Epithelial cell of prostate (primary cell): Measurements from ENCODE around the gene PDZRN3.
A peak's percentile ranks its signal among the peaks of the same experiment; 100 is the strongest.
"Not testable (repeated sequence)": the region's sequence is repeated elsewhere in the genome, so short reads cannot be mapped to it uniquely, and the experiment has no call there.

Experiments used
- DNase-seq: peaks from one replicate; pipeline ENCODE4 v3.0.0-alpha.2; 2011; ENCODE audit warnings: low read depth, low spot score
- H3K27ac ChIP-seq: fragments of 450-650 bp; 2 replicates; pipeline ENCODE4 v1.5.1; 2017; ENCODE audit warnings: mild to moderate bottlenecking

PDZRN3 gene

GRCh38 chr3:73599605-73600004, 25.1 kb downstream of the PDZRN3 start:
- DNase-seq = no peak
- no peak overlapping the region for H3K27ac ChIP-seq

GRCh38 chr3:73597476-73597875, 27.3 kb downstream of the PDZRN3 start:
- DNase-seq = no peak
- no peak overlapping the region for H3K27ac ChIP-seq

DNA sequence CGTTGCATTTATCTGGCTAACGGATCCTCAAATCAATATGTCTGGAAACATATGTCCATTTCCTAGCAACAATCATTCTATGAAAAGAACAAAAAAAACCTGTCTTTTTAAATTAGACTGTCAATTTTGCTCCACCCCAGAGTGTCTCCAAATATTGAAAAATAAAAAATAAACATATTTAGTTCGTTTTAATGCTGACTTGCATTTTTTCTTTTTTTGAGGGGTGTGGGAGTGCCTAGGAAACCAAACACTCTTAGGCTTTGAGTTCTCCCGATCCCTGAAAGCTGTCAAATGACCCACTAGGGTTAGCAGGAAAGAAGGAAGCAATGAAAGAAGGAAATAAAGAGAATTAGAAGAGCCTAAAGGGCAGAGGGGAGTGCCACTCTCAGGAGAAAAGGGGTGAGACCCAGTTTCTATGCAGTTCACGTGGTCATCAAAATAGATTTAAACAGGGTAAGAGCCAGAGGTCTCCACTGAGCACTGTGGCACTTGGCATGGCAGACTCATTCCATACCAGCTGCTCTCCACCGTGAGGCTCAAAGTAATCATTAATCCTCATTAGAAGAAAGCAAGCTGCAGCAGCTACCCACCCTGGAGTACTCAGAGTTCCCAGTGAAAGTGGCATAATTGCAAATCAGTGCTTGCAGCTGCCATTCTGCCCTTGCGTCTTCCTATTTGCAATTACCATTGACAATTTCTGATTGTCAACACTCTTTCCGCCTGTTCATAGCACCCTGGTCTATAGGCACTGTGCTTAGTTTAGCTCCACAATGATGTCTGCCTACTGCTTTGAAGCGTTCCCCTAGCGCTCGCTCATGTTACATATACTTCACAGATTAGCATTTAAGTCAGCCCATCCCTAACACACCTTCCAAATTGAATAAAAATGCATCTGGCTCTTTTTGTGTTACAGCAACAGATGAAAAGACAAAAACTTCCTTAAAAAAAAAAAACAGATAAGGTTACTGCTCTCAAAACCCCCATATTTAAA, 32.3 kb downstream of the PDZRN3 start:
- DNase-seq = no peak
- no peak overlapping the region for H3K27ac ChIP-seq

DNA sequence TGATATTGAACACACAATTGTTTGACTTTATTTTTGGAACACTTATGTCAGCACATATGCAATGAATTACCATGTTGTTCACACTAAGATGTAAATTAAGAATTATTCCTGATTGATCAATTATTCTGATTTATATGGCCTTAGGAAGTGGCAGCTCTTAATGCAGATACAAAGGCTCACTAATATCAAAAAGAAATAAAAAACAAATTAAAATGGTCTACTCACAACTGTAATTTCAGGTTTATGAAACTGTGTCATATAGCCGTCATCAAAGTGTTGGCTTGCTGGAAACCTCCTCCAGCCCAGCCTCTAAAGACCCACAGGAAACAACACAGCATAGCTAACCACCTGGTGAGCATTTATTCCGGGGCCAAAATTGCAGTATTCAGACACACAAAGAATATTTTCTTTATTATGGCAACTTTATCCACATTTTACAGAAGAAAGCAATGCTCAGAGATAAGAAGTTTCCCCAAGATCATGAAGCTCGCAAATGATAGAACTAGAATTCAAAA, 33.4 kb downstream of the PDZRN3 start:
- DNase-seq = no peak
- no peak overlapping the region for H3K27ac ChIP-seq

GRCh38 chr3:73586628-73587027, 38.1 kb downstream of the PDZRN3 start:
- no peak overlapping the region for H3K27ac ChIP-seq
- DNase-seq = no peak

DNA sequence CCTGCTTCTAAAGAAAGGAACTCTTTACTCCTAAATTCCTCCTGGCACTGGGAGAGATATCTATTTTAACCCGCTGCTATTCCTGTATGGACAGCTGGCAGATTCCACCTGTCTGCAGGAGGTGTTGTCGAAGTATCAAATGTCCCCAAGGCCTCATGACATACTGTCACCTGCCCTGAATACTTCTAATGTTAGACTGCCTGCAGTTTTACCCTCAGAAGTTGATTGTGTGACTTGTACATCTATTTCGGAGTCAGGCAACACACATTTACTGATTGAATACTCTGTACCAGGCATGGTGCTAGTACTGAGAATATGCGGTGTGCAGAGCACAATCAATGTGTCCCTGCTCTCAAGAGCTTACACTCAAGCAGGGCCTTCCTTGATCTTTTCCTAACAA, 38.6 kb downstream of the PDZRN3 start:
- no peak overlapping the region for H3K27ac ChIP-seq

DNA sequence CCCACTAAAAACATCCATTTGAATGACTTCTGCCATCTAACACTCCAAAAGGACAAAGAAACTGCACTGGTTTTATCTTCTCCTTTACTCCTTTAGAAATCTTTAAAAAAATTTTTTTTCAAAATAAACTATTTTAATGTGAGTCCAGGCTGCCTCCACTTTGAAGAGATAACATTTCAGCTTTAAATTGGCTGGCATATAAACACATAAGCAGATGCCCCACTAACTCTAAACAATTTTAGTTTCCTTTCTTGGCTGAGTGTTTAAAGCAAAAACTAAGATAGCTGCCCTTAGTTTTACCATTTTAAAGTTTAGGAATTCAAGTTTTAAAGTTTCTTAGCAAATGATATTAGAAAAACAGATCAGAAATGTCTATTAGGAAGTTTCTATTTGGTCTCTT, 39.9 kb downstream of the PDZRN3 start:
- H3K27ac ChIP-seq = no peak overlapping the region
- DNase-seq = no peak

More for the DNA sequence above, 38.6 kb downstream of the PDZRN3 start:
- DNase-seq = no peak

- no peak overlapping the region for H3K27ac ChIP-seq
- no peak for DNase-seq
Measured at GRCh38 chr3:73582535-73582934, 42.2 kb downstream of the PDZRN3 start.

DNA sequence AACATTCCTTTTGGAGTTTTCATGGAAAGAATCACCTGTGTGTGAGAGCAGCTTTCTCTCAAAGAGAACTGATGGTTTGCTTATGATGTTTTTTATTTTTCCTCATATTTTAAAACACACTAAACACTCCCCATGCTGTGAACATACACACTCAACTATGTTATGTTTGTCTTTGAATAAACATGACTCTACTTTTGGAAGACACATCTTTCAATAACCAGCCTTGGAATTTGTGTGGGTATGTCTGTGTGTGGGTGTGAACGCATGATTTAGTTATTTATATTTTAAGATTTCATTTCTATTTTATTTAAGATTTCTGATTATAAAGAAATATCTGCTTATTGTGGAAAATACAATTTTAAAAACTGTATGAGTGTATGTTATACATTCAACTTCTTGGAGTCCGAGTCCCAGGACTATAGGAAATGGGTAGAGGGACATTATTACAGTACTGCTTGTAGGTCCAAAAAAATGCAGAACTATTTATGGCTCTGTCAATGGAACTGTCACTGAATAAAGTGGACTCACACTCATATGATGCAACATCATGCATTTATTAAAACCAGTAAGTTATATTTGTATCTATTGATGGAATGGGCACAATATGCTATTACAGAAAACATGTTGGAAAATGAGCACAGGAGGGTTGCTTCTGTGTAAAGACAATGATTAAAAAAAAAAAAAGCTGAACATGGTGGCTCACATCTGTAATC, 43.5 kb downstream of the PDZRN3 start:
- H3K27ac ChIP-seq = peak overlapping the region; percentile 39
- no peak for DNase-seq

DNA sequence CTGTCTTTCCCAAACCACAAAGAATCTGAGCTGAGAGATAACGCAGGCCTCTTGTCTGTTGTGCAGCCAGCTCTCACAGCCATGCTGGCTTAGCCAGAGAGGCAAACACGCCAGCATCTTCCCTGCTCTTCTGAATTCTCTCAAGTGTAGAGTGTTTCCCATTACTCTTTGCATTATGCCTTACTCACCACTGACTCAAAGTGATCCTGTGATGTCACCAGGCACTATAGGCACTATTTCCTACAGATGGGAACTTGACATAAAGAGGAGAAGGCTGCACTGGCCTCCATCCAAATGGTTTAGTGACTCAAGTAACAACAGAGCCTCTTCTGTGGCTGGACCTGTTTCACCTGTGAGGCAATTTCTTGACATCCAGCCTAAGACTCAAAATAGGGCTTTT, 44.4 kb downstream of the PDZRN3 start:
- H3K27ac ChIP-seq = peak overlapping the region; percentile 39
- DNase-seq = peak; percentile 95

DNA sequence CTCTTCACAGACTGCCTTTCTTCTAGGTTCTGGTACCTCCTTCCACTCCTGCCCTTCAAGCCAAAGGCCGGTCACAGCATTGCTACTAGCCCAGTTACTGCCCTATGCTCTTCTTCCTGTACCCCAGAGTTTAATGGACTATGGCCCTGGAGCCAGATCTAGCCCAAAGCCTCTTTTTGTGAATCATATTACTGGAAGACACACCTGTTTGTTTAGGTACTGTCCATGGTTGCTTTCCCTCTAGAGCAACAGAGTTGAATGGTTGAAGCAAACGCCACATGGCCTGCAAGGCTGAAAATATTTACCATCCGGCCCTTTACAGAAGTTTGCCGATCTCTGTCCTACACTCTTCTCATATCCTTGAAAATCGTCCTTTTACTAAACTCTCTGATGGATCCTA, 47.0 kb downstream of the PDZRN3 start:
- H3K27ac ChIP-seq = no peak overlapping the region
- DNase-seq = no peak

- no peak overlapping the region for H3K27ac ChIP-seq
- no peak for DNase-seq
Measured at GRCh38 chr3:73576999-73577461, 47.7 kb downstream of the PDZRN3 start.

GRCh38 chr3:73575953-73576352, 48.8 kb downstream of the PDZRN3 start:
- DNase-seq = no peak

DNA sequence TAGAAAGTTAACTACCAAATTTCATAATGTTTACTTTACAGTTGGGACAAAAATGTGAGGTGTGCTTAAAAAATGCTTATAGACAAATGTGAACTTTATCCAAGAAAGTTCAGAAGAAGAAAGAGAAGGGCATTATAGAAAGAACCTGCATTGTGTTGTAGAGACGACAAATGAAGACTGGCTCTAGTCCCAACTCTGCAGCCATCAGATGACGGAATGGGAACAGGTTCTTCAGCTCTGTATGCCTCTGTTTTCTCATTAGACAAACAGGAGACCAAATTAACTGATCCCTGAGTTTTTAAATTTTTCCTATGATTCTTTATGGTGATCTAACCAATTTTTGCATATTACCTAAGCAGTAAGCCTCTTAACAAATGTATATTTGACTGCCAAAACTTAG, 49.2 kb downstream of the PDZRN3 start:
- no peak for DNase-seq
- H3K27ac ChIP-seq = no peak overlapping the region

More at GRCh38 chr3:73575953-73576352, 48.8 kb downstream of the PDZRN3 start:
- H3K27ac ChIP-seq = no peak overlapping the region

DNA sequence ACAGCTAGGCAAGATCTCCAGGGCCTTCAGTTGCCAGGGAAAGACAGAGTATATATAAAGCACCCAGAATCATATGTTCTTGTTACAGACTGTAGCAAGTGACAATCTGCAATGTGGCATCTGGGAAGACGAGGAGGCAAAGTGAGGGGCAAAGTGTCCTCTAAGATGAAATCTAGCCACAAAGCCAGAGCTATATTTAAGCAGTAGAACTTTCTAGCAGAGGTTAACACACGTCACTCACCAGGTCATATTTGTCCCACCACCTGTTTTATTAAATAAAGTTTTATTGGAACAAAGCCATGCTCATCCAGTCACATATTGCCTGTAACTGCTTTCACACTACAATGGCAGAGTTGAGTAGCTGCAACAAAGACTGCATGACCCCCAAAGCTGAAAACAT, 51.5 kb downstream of the PDZRN3 start:
- DNase-seq = no peak

GRCh38 chr3:73572368-73572767, 52.4 kb downstream of the PDZRN3 start:
- DNase-seq = peak; percentile 71
- no peak overlapping the region for H3K27ac ChIP-seq

More for the DNA sequence above, 51.5 kb downstream of the PDZRN3 start:
- H3K27ac ChIP-seq = no peak overlapping the region

GRCh38 chr3:73571238-73571794, 53.4 kb downstream of the PDZRN3 start:
- DNase-seq = no peak
- no peak overlapping the region for H3K27ac ChIP-seq

GRCh38 chr3:73569246-73569760, 55.4 kb downstream of the PDZRN3 start:
- H3K27ac ChIP-seq = no peak overlapping the region
- DNase-seq = no peak

DNA sequence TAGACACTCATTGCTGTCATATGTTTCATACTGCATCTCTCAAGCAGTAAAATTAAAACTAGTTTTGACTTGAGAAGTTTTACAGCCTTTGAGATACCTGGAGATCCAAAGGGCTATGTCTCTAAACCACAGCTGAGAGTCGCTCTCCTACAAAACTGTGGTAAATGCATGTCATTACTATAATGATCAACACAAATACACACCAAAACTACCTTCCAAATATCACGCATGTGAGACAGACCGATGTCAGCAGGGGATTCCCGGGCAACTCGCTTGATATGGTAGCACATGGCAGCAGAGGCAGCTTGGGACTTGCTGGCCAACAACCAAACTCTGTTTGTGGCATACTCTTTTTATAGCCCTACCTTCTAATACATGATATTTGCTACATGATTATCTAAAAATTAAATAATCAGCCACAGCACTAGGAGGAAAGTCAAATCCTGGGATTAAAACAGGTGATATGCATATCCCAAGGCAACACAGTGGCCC, 56.3 kb downstream of the PDZRN3 start:
- no peak overlapping the region for H3K27ac ChIP-seq
- no peak for DNase-seq

DNA sequence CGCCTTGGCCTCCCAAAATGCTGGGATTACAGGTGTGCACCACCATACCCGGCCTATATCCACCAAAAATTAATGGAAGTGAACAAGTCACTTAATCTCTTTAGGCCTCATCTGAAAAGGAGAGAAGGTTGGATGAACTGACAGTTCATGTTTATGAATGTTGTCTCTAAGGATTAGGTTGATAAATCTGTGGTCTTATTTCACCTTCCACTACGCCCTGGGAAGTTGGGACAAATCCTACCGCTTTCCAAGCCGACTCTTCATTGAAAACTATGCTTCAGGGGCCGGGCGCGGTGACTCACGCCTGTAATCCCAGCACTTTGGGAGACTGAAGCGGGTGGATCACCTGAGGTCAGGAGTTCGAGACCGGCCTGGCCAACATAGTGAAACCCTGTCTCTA, 59.4 kb downstream of the PDZRN3 start:
- not testable (repeated sequence) for DNase-seq, H3K27ac ChIP-seq
